Measurements from ENCODE around the gene DHX30. TPM values are rescaled to one million over a fixed set of nuclear protein-coding genes. Genes with fewer than 3 reads are reported as not detected.
"Not testable (repeated sequence)": the region's sequence is repeated elsewhere in the genome, so short reads cannot be mapped to it uniquely, and the experiment has no call there.

The DHX30 gene
- 10 to 100 TPM; 86.5 to 93.0 TPM for total RNA-seq
- polyA plus RNA-seq = 10 to 100 TPM; 31.3 to 49.0 TPM

- intact Hi-C loops (cut with micrococcal nuclease) = loop anchor here (1.0 to 5.0 kb wide), 5 partner anchors 14 to 422 kb away; partner anchors contain the start of genes ELP6, PTPN23 and SMARCC1
- peaks cover 27% of the 10 kb centered on the region for H3K4me1 ChIP-seq (ENCODE audit: insufficient read depth, low read length)
- H3K9me3 Mint-ChIP-seq = no peaks in the 10 kb centered on the region
- no peaks in the 10 kb centered on the region for H3K27me3 Mint-ChIP-seq
- POLR2A ChIA-PET (ENCODE audit: partially characterized antibody) = interaction anchor here (0.9 to 1.9 kb wide), 6 partner anchors 9 to 422 kb away, joined by 3 to 8 read pairs (median 4); partner anchors contain the start of genes ELP6, PTPN23 and SCAP
- peak within 1 kb of the TSS; percentile 91 to 98 (median 97) for H3K27ac Mint-ChIP-seq
- H3K27ac ChIP-seq (ENCODE audit: low read depth, low read length) = peak within 1 kb of the TSS; percentile 90
- no peaks in the 10 kb centered on the region for H3K27me3 ChIP-seq (ENCODE audit: insufficient read depth, low read length)
- H3K36me3 ChIP-seq (ENCODE audit: insufficient read depth, low read length) = no peaks in the 10 kb centered on the region
- CTCF ChIA-PET (ENCODE audit: partially characterized antibody) = interaction anchor here (1.1 to 2.6 kb wide), 3 partner anchors 22 to 281 kb away, joined by 3 to 17 read pairs (median 15); no protein-coding TSS in a partner anchor
- peak within 1 kb of the TSS; percentile 93 to 97 (median 95) for H3K4me3 Mint-ChIP-seq
- DNase-seq = peak; percentile 81 to 90 (median 84)
- H3K4me3 ChIP-seq (ENCODE audit: low read length in 2 of 2) = peak within 1 kb of the TSS; percentile 95 to 97
- peaks cover 15 to 27% (median 22%) of the 10 kb centered on the region in 4 donors for H3K4me1 Mint-ChIP-seq
- peaks cover 4 to 15% of the 10 kb centered on the region in 2 donors for H3K36me3 Mint-ChIP-seq
- no peaks in the 10 kb centered on the region for H3K9me3 ChIP-seq (ENCODE audit: control insufficient read depth in 1 of 2, low read length in 2 of 2)
These were observed at the start of gene DHX30 for GRCh38 chr3:47802734-47803479. Gene DHX30, plus strand, starts transcription at chr3:47803138. Its CDS starts 7,546 bp downstream, at chr3:47810684.

GRCh38 chr3:47758261-47759025 is 44.5 kb upstream of the DHX30 start:
- no peaks in the 10 kb centered on the region for H3K27me3 ChIP-seq (ENCODE audit: insufficient read depth, low read length)
- Mint-ChIP-seq H3K4me1 (peaks cover 7 to 21% (median 14%) of the 10 kb centered on the region in 4 donors), H3K36me3 (peaks cover 5 to 18% of the 10 kb centered on the region in 2 donors), H3K4me3 (no peak overlapping the region), H3K27ac (peak overlapping the region in 2 of 7 donors; percentile 12 to 42), H3K9me3 (no peaks in the 10 kb centered on the region), H3K27me3 (no peaks in the 10 kb centered on the region)
- no peaks in the 10 kb centered on the region for H3K36me3 ChIP-seq (ENCODE audit: insufficient read depth, low read length)
- POLR2A ChIA-PET (ENCODE audit: partially characterized antibody) = no interaction called here
- DNase-seq = no peak
- no peaks in the 10 kb centered on the region for H3K4me1 ChIP-seq (ENCODE audit: insufficient read depth, low read length)
- H3K4me3 ChIP-seq (ENCODE audit: low read length in 2 of 2) = no peak overlapping the region
- no peak overlapping the region for H3K27ac ChIP-seq (ENCODE audit: low read depth, low read length)
- CTCF ChIA-PET (ENCODE audit: partially characterized antibody) = interaction anchor here (0.8 to 1.1 kb wide), 2 partner anchors 15 to 236 kb away, joined by 3 read pairs; no protein-coding TSS in a partner anchor
- H3K9me3 ChIP-seq (ENCODE audit: control insufficient read depth in 1 of 2, low read length in 2 of 2) = no peaks in the 10 kb centered on the region
- intact Hi-C loops (cut with micrococcal nuclease) = no loop called here

- intact Hi-C loops (cut with micrococcal nuclease); H3K36me3 ChIP-seq (ENCODE audit: insufficient read depth, low read length); H3K9me3 ChIP-seq (ENCODE audit: control insufficient read depth in 1 of 2, low read length in 2 of 2); H3K4me3 Mint-ChIP-seq; H3K4me1 ChIP-seq (ENCODE audit: insufficient read depth, low read length); CTCF ChIA-PET (ENCODE audit: partially characterized antibody); DNase-seq; H3K4me3 ChIP-seq (ENCODE audit: low read length in 2 of 2); H3K9me3 Mint-ChIP-seq; H3K27me3 Mint-ChIP-seq; H3K27ac ChIP-seq (ENCODE audit: low read depth, low read length); H3K27me3 ChIP-seq (ENCODE audit: insufficient read depth, low read length): not testable (repeated sequence)
- Mint-ChIP-seq H3K27ac (peak overlapping the region in 2 of 7 donors; percentile 29 to 41), H3K36me3 (peaks cover 5 to 25% of the 10 kb centered on the region in 2 donors), H3K4me1 (peaks cover 8 to 25% (median 12%) of the 10 kb centered on the region in 4 donors)
- POLR2A ChIA-PET (ENCODE audit: partially characterized antibody) = interaction anchor here (1.7 kb wide), 1 partner anchor 21 kb away, joined by 3 read pairs; the partner anchor contains the start of gene SMARCC1
These were observed 42.7 kb upstream of the DHX30 start for GRCh38 chr3:47760207-47760606.

- no peaks in the 10 kb centered on the region for H3K4me1 ChIP-seq (ENCODE audit: insufficient read depth, low read length)
- Mint-ChIP-seq H3K9me3 (no peaks in the 10 kb centered on the region), H3K4me3 (no peak overlapping the region), H3K27ac (peak overlapping the region in 1 of 7 donors; percentile 29), H3K27me3 (no peaks in the 10 kb centered on the region), H3K36me3 (peaks cover 5 to 27% of the 10 kb centered on the region in 2 donors), H3K4me1 (peaks cover 10 to 25% (median 12%) of the 10 kb centered on the region in 4 donors)
- no peak overlapping the region for H3K4me3 ChIP-seq (ENCODE audit: low read length in 2 of 2)
- ChIA-PET POLR2A (ENCODE audit: partially characterized antibody) (interaction anchor here (1.7 kb wide), 1 partner anchor 21 kb away, joined by 3 read pairs; the partner anchor contains the start of gene SMARCC1), CTCF (ENCODE audit: partially characterized antibody) (no interaction called here)
- H3K27me3 ChIP-seq (ENCODE audit: insufficient read depth, low read length) = no peaks in the 10 kb centered on the region
- DNase-seq = no peak
- H3K9me3 ChIP-seq (ENCODE audit: control insufficient read depth in 1 of 2, low read length in 2 of 2) = no peaks in the 10 kb centered on the region
- H3K36me3 ChIP-seq (ENCODE audit: insufficient read depth, low read length) = no peaks in the 10 kb centered on the region
- intact Hi-C loops (cut with micrococcal nuclease) = no loop called here
- H3K27ac ChIP-seq (ENCODE audit: low read depth, low read length) = no peak overlapping the region
These were observed 41.9 kb upstream of the DHX30 start for GRCh38 chr3:47761046-47761445.

- DNase-seq = no peak
- H3K4me3 Mint-ChIP-seq = no peak overlapping the region
- Histone ChIP-seq H3K27me3 (ENCODE audit: insufficient read depth, low read length) (no peaks in the 10 kb centered on the region), H3K4me3 (ENCODE audit: low read length in 2 of 2) (no peak overlapping the region), H3K36me3 (ENCODE audit: insufficient read depth, low read length) (no peaks in the 10 kb centered on the region), H3K27ac (ENCODE audit: low read depth, low read length) (no peak overlapping the region), H3K9me3 (ENCODE audit: control insufficient read depth in 1 of 2, low read length in 2 of 2) (no peaks in the 10 kb centered on the region), H3K4me1 (ENCODE audit: insufficient read depth, low read length) (no peaks in the 10 kb centered on the region)
- H3K9me3 Mint-ChIP-seq = no peaks in the 10 kb centered on the region
- H3K36me3 Mint-ChIP-seq = peaks cover 4 to 25% of the 10 kb centered on the region in 2 donors
- intact Hi-C loops (cut with micrococcal nuclease) = no loop called here
- ChIA-PET CTCF (ENCODE audit: partially characterized antibody) (no interaction called here), POLR2A (ENCODE audit: partially characterized antibody) (no interaction called here)
- H3K27me3 Mint-ChIP-seq = no peaks in the 10 kb centered on the region
- peak overlapping the region; percentile 8 to 88 (median 39) for H3K27ac Mint-ChIP-seq
- H3K4me1 Mint-ChIP-seq = peaks cover 10 to 19% (median 11%) of the 10 kb centered on the region in 4 donors
These were observed 40.7 kb upstream of the DHX30 start for GRCh38 chr3:47762233-47762632.

- Mint-ChIP-seq H3K27me3 (no peaks in the 10 kb centered on the region), H3K4me3 (no peak overlapping the region), H3K36me3 (peaks cover 13 to 36% of the 10 kb centered on the region in 2 donors), H3K4me1 (peaks cover 13 to 23% (median 14%) of the 10 kb centered on the region in 4 donors), H3K9me3 (no peaks in the 10 kb centered on the region), H3K27ac (peak overlapping the region in 1 of 7 donors; percentile 30)
- intact Hi-C loops (cut with micrococcal nuclease) = no loop called here
- Histone ChIP-seq H3K9me3 (ENCODE audit: control insufficient read depth in 1 of 2, low read length in 2 of 2) (no peaks in the 10 kb centered on the region), H3K4me3 (ENCODE audit: low read length in 2 of 2) (no peak overlapping the region), H3K36me3 (ENCODE audit: insufficient read depth, low read length) (peaks cover 5% of the 10 kb centered on the region), H3K27me3 (ENCODE audit: insufficient read depth, low read length) (no peaks in the 10 kb centered on the region), H3K4me1 (ENCODE audit: insufficient read depth, low read length) (no peaks in the 10 kb centered on the region), H3K27ac (ENCODE audit: low read depth, low read length) (no peak overlapping the region)
- DNase-seq = no peak
- POLR2A ChIA-PET (ENCODE audit: partially characterized antibody) = no interaction called here
- CTCF ChIA-PET (ENCODE audit: partially characterized antibody) = no interaction called here
These were observed 36.8 kb upstream of the DHX30 start for GRCh38 chr3:47766186-47766585.
